ENCODE results near the gene GPR89A.
"Not testable (repeated sequence)": the region's sequence is repeated elsewhere in the genome, so short reads cannot be mapped to it uniquely, and the experiment has no call there.

DNA sequence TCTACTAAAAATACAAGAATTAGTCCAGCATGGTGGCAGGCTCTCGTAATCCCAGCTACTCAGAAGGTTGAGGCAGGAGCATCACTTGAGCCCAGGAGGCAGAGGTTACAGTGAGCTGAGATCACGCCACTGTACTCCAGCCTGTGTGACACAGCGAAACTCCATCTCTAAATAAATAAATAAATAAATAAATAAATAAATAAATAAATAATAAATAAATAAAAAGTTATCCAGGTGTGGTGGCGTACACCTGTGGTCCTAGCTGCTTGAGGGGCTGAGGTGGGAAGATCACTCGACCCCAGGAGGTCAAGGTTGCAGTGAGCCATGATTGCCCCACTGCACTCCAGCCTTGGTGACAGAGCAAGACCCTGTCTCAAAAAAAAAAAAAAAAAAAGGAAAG is 110.7 kb downstream of the GPR89A start:
- not testable (repeated sequence) for TF ChIP-seq SP1 (IDR thresholded peaks at IDR 0.05; ENCODE audit: low read depth, low read length); NRF1 (conservative IDR thresholded peaks at IDR 0.05; ENCODE audit: low read depth, low read length); MXI1 (IDR thresholded peaks at IDR 0.05; ENCODE audit: low read depth, low read length); EP300 (IDR thresholded peaks at IDR 0.05; ENCODE audit: borderline replicate concordance in 1 of 2, control insufficient read depth in 1 of 2, low read depth in 2 of 2, low read length in 2 of 2); CEBPB (IDR thresholded peaks at IDR 0.05; ENCODE audit: borderline replicate concordance in 1 of 2, low read depth in 2 of 2, low read length in 2 of 2); KDM1A (IDR thresholded peaks at IDR 0.05; ENCODE audit: borderline replicate concordance); EZH2 (IDR thresholded peaks at IDR 0.05; ENCODE audit: borderline replicate concordance, control insufficient read depth, low read depth, low read length); RB1 (IDR thresholded peaks at IDR 0.05; ENCODE audit: borderline replicate concordance); MYC (IDR thresholded peaks at IDR 0.05; ENCODE audit: insufficient read depth, insufficient read length, insufficient replicate concordance, low read length, severe bottlenecking); POLR2A (IDR thresholded peaks at IDR 0.05; ENCODE audit: low read depth, low read length); RCOR1 (conservative IDR thresholded peaks at IDR 0.05; ENCODE audit: low read depth, low read length)
- TF ChIP-seq, protein P1, sequence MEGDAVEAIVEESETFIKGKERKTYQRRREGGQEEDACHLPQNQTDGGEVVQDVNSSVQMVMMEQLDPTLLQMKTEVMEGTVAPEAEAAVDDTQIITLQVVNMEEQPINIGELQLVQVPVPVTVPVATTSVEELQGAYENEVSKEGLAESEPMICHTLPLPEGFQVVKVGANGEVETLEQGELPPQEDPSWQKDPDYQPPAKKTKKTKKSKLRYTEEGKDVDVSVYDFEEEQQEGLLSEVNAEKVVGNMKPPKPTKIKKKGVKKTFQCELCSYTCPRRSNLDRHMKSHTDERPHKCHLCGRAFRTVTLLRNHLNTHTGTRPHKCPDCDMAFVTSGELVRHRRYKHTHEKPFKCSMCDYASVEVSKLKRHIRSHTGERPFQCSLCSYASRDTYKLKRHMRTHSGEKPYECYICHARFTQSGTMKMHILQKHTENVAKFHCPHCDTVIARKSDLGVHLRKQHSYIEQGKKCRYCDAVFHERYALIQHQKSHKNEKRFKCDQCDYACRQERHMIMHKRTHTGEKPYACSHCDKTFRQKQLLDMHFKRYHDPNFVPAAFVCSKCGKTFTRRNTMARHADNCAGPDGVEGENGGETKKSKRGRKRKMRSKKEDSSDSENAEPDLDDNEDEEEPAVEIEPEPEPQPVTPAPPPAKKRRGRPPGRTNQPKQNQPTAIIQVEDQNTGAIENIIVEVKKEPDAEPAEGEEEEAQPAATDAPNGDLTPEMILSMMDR (IDR thresholded peaks at IDR 0.05 in 2 of 3, conservative IDR thresholded peaks at IDR 0.05 in 1 of 3; ENCODE audit: control insufficient read depth in 2 of 3, extremely low read depth in 1 of 3, insufficient read depth in 1 of 3, low read depth in 3 of 3, low read length in 3 of 3): not testable (repeated sequence)
- TF ChIP-seq, protein P2, sequence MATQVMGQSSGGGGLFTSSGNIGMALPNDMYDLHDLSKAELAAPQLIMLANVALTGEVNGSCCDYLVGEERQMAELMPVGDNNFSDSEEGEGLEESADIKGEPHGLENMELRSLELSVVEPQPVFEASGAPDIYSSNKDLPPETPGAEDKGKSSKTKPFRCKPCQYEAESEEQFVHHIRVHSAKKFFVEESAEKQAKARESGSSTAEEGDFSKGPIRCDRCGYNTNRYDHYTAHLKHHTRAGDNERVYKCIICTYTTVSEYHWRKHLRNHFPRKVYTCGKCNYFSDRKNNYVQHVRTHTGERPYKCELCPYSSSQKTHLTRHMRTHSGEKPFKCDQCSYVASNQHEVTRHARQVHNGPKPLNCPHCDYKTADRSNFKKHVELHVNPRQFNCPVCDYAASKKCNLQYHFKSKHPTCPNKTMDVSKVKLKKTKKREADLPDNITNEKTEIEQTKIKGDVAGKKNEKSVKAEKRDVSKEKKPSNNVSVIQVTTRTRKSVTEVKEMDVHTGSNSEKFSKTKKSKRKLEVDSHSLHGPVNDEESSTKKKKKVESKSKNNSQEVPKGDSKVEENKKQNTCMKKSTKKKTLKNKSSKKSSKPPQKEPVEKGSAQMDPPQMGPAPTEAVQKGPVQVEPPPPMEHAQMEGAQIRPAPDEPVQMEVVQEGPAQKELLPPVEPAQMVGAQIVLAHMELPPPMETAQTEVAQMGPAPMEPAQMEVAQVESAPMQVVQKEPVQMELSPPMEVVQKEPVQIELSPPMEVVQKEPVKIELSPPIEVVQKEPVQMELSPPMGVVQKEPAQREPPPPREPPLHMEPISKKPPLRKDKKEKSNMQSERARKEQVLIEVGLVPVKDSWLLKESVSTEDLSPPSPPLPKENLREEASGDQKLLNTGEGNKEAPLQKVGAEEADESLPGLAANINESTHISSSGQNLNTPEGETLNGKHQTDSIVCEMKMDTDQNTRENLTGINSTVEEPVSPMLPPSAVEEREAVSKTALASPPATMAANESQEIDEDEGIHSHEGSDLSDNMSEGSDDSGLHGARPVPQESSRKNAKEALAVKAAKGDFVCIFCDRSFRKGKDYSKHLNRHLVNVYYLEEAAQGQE (IDR thresholded peaks at IDR 0.05; ENCODE audit: low read depth, low read length): not testable (repeated sequence)

Measured in GM12878 (cell line).